Thoracic aorta (tissue), 2 donors: Measurements from ENCODE around the gene PKD1L1. TPM values are rescaled to one million over a fixed set of nuclear protein-coding genes. Genes with fewer than 3 reads are reported as not detected.
"Not testable (repeated sequence)": the region's sequence is repeated elsewhere in the genome, so short reads cannot be mapped to it uniquely, and the experiment has no call there.

Experiments used
- ATAC-seq: fragments of 150-250 bp; one replicate; pipeline ENCODE4 v1.8.0; 2017; ENCODE audit warnings: low read depth; ENCODE audit not compliant: insufficient number of reproducible peaks, low FRiP score
- DNase-seq: peaks from one replicate; pipeline ENCODE4 v3.0.0-alpha.2; 2020; ENCODE audit warnings: low spot score
- H3K27ac ChIP-seq, 2 donors: fragments of 200-600 bp; sonication (generic); 1 replicate in 1 of 2; 2 replicates in 1 of 2; pipeline ENCODE4 v1.5.1; 2016; ENCODE audit warnings: mild to moderate bottlenecking in 2 of 2, moderate library complexity in 2 of 2
- H3K27me3 ChIP-seq: fragments of 200-600 bp; sonication (generic); replicated peaks from 2 replicates; pipeline ENCODE4 v1.6.0; 2016; ENCODE audit warnings: mild to moderate bottlenecking; ENCODE audit not compliant: insufficient read depth
- H3K36me3 ChIP-seq: fragments of 200-600 bp; sonication (generic); one replicate; pipeline ENCODE4 v1.5.1; 2016
- H3K4me1 ChIP-seq, 2 donors: fragments of 200-600 bp; sonication (generic); 1 replicate in 1 of 2; 2 replicates in 1 of 2; pipeline versions ENCODE4 v1.5.1 to v1.6.0; 2016; ENCODE audit warnings: low read depth in 2 of 2, mild to moderate bottlenecking in 1 of 2; ENCODE audit not compliant: control insufficient read depth in 1 of 2
- H3K4me3 ChIP-seq: fragments of 200-600 bp; sonication (generic); 2 replicates; pipeline ENCODE4 v1.5.1; 2016; ENCODE audit warnings: mild to moderate bottlenecking
- H3K9me3 ChIP-seq: fragments of 200-600 bp; sonication (generic); 2 replicates; pipeline ENCODE4 v1.5.1; 2016
- CTCF ChIP-seq: fragments of 200-600 bp; sonication (generic); IDR thresholded peaks from one replicate; pipeline ENCODE4 v1.5.1; 2019; ENCODE audit warnings: antibody characterized with exemption
- total RNA-seq, 2 donors: library from RNA; depleted of rRNA; stranded (reverse); fragments of >200 nt; gene quantifications; one replicate each; pipeline versions ENCODE4 v1.1.0 to v1.2.3, GENCODE V29; 2016

PKD1L1 gene
- total RNA-seq, 2 donors from 2014 or later: 0.14 to 0.85 TPM

- peaks cover 6 to 10% of the 10 kb centered on the region in 2 donors for H3K4me1 ChIP-seq
- H3K27me3 ChIP-seq: no peaks in the 10 kb centered on the region
- no peak for ATAC-seq
- no peak overlapping the region for H3K4me3 ChIP-seq
- H3K36me3 ChIP-seq: no peaks in the 10 kb centered on the region
- TF ChIP-seq CTCF: no peak
- H3K9me3 ChIP-seq: no peaks in the 10 kb centered on the region
- no peak overlapping the region for H3K27ac ChIP-seq
- DNase-seq: no peak
Observed at GRCh38 chr7:47932466-47933037, 15.7 kb downstream of the PKD1L1 start.

- ATAC-seq: no peak
- Histone ChIP-seq H3K27ac (no peak overlapping the region), H3K36me3 (no peaks in the 10 kb centered on the region), H3K27me3 (no peaks in the 10 kb centered on the region), H3K4me1 (peaks cover 6 to 10% of the 10 kb centered on the region in 2 donors), H3K4me3 (no peak overlapping the region), H3K9me3 (no peaks in the 10 kb centered on the region)
- no peak for TF ChIP-seq CTCF
- DNase-seq: no peak
Observed at GRCh38 chr7:47932016-47932415, 16.2 kb downstream of the PKD1L1 start.

- Histone ChIP-seq H3K27me3 (no peaks in the 10 kb centered on the region), H3K4me1 (peaks cover 6 to 10% of the 10 kb centered on the region in 2 donors), H3K9me3 (no peaks in the 10 kb centered on the region), H3K4me3 (no peak overlapping the region), H3K36me3 (no peaks in the 10 kb centered on the region), H3K27ac (no peak overlapping the region)
- ATAC-seq (no peak), DNase-seq (no peak)
- TF ChIP-seq CTCF: no peak
Observed at GRCh38 chr7:47931005-47932004, 17.0 kb downstream of the PKD1L1 start.

GRCh38 chr7:47924266-47924665 lies 24.0 kb downstream of the PKD1L1 start:
- no peaks in the 10 kb centered on the region for H3K27me3 ChIP-seq
- no peak for DNase-seq
- no peak overlapping the region for H3K4me3 ChIP-seq
- H3K4me1 ChIP-seq: no peaks in the 10 kb centered on the region
- no peak overlapping the region for H3K27ac ChIP-seq
- no peak for TF ChIP-seq CTCF
- no peak for ATAC-seq
- H3K36me3 ChIP-seq: no peaks in the 10 kb centered on the region
- H3K9me3 ChIP-seq: no peaks in the 10 kb centered on the region

GRCh38 chr7:47923081-47923875 lies 25.0 kb downstream of the PKD1L1 start:
- not testable (repeated sequence) for H3K27me3 ChIP-seq, DNase-seq, H3K4me1 ChIP-seq, H3K9me3 ChIP-seq, ATAC-seq, H3K36me3 ChIP-seq, H3K27ac ChIP-seq, H3K4me3 ChIP-seq

- H3K9me3 ChIP-seq, H3K27me3 ChIP-seq, H3K36me3 ChIP-seq, H3K27ac ChIP-seq, DNase-seq, ATAC-seq, H3K4me3 ChIP-seq, H3K4me1 ChIP-seq: not testable (repeated sequence)
Observed at GRCh38 chr7:47916514-47916913, 31.8 kb downstream of the PKD1L1 start.
